Stimulated activated CD8-positive, alpha-beta memory T cell treated with anti-CD3 and anti-CD28 coated beads, Interleukin-7, amount 100 ng/mL, for 4 hours (primary cell): Measurements from ENCODE around the gene TALDO1.
A peak's percentile ranks its signal among the peaks of the same experiment; 100 is the strongest.

Experiments
- DNase-seq, 2 donors: peaks; one replicate each; pipeline ENCODE4 v3.0.0-alpha.2; 2020; ENCODE audit warnings: low read depth in 2 of 2

The TALDO1 gene

GRCh38 chr11:747158-748006, at the start of gene TALDO1:
Gene TALDO1, plus strand, starts transcription at chr11:747464. Its CDS starts 18 bp downstream, at chr11:747482.
- peak; percentile 49 to 79 for DNase-seq

DNA sequence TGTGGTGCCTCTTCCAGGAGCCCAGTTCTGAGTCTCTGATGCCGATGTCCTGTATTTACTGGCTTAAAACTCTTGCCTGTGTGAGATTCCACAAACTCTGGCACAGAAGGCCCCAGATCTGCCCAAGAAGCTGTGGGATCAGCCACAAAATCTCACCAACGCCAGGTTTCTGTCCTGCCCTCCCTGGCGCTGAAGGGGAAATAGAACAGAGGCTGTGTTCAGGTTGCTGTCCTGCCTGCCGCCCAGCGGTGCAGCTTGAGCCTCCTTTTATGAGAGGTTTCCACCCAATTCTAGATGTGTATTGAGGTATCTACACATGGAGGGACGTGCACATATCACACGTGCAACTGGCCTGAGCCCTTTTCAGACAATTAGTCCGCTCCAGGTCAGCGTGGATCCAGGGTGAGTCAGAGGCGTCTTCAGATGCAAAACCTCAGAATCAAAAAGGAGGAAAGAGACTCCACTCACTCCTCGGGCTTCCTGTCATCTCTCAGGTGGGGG, 49.4 kb upstream of the TALDO1 start:
- no peak for DNase-seq

GRCh38 chr11:698493-699115, 48.7 kb upstream of the TALDO1 start:
- DNase-seq: no peak

DNA sequence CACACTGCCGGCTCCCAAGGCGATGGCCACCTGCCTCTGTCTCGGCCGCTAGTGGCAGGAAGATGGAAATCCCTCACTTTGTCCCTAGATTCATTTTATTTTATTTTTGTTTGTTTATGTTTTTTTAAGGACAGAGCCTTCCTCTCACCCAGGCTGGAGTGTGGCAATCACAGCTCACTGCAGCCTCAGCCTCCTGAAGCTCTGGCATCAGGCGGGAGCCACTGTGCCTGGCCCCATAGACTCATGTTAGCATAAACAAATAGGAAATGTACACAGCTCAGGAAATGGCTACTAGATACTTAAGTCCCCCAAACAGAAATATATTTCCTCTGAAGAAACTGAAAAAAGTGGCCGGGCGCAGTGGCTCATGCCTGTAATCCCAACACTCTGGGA, 48.2 kb upstream of the TALDO1 start:
- no peak for DNase-seq

- no peak for DNase-seq
Observed at GRCh38 chr11:699753-700152, 47.5 kb upstream of the TALDO1 start.

- DNase-seq: no peak
Observed at GRCh38 chr11:701741-702461, 45.4 kb upstream of the TALDO1 start.

DNA sequence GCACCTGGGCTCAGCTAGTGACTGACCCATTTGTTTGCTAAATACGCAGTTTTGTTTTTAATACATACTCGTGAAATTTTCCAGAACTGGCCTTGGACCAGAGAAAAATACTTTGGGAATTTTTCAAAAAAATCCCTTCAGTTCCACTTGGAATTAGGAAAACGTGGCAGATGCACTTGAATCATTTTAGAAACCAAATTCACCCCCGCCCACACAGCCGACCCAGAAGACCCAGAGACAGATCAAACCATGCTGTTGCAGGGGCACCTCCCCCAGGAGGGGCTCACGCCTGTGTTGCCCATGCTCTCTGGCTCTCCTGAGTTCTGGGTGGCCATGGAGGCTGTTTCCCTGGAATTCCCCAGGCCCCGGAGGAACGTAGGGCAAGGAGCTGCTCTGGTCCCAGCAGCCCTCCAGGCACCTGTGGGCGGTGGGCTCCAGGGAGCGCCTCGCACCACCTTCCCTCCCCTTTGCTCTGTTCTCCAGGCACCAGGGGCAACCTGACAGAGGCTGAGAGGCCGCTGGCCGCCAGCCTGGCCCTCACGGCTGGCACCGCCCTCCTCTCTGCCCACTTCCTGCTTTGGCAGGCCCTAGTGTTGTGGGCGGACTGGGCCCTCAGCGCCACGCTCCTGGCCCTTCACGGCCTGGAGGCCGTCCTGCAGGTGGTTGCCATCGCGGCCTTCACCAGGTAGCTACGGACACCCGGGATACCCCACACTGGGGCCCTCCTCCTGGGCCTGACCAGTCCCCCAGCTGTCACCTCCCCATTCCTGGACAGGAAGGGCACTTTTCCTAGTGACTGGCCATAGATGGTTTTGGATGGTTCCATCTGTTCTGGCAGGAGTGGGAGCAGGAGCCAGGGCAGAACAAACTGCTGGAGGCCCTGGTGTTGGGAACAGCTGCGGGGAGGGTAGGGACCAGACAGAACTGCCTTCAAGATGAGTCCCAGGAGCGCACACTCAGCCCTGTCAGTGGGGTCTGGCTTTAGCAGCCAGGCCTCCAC, 44.5 kb upstream of the TALDO1 start:
- DNase-seq: no peak

DNA sequence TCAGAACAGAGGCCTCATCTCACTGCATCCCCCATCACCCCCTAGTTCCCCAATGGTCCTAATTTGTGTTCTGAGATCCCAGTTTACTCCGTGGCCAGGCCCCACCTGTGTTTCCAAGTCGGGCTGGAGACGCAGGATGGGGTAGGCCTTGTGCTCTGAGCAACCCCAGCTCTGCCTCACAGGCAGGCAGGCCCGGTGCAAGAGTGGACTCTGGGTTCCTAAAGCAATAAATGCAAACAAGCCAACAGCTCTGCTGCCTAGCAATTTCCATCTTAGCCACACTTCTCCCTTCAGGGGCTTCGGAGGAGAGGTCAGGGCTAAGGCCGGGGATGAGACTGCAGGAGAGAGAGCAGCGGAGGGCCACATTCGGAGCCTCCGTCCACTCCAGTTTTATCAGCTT, 43.8 kb upstream of the TALDO1 start:
- DNase-seq: no peak

- DNase-seq: no peak
Observed at GRCh38 chr11:704228-704674, 43.0 kb upstream of the TALDO1 start.

- no peak for DNase-seq
Observed at GRCh38 chr11:704781-705645, 42.3 kb upstream of the TALDO1 start.

- no peak for DNase-seq
Observed at GRCh38 chr11:705646-706438, 41.4 kb upstream of the TALDO1 start, which contains the start of gene EPS8L2. Gene EPS8L2, plus strand, starts transcription at chr11:706231. Its CDS starts 3,177 bp downstream, at chr11:709408.

- DNase-seq: no peak
Observed at GRCh38 chr11:706439-706956, 40.8 kb upstream of the TALDO1 start.

- DNase-seq: no peak
Observed at GRCh38 chr11:706957-707816, 40.1 kb upstream of the TALDO1 start.

- no peak for DNase-seq
Observed at GRCh38 chr11:707817-708420, 39.3 kb upstream of the TALDO1 start.

GRCh38 chr11:708511-708910, 38.8 kb upstream of the TALDO1 start:
- no peak for DNase-seq

DNA sequence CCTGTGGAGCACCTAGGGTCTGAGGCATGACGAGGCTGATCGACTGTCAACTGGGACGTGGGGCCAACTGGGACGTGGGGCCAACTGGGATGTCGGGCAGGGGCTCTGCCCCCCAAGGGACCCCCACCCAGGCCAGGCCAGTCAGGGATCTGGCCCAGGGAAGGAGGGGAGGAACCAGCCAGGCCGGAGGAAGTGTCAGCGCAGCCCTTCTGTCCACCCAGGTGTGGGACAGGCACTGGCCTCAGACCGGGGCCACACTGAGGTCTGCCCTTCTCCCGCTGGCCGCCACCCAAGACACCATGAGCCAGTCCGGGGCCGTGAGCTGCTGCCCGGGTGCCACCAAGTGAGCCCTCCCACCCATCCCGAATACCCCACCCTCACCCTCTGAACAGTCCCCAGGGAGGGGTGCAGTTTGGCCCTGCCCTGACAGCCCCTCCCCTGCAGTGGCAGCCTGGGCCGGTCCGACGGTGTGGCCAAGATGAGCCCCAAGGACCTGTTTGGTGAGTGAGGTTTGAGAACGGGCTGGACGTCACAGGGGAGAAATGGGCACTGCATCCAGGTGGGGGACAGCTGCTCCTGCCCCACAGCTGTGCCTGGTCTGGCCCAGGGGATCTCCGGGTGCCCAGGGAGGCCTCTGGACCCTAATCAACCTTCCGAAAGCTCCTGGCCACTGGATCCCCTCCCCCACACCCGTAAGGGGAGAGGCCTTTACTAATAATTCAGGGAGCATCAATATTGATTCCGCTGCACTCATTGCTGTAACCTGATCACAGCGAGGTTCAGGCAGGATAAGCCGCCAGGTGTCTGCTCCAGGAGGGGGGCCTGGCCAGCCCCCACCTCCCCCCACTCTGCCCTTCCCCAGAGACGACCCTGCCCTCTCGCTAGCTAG, 37.9 kb upstream of the TALDO1 start:
- no peak for DNase-seq

- DNase-seq: no peak
Observed at GRCh38 chr11:714436-714835, 32.8 kb upstream of the TALDO1 start.
